ENCODE data around the gene IRX3. TPM values are rescaled to one million over a fixed set of nuclear protein-coding genes. Genes with fewer than 3 reads are reported as not detected.

Gene IRX3
- total and polyA plus RNA-seq, 9 donors: 0.47 to 18.6 (median 1.8) TPM

GRCh38 chr16:54287131-54288029 lies 793 bp upstream of the IRX3 start:
- Histone ChIP-seq H3K4me3 (peak overlapping the region; percentile 47), H3K4me1 (ENCODE audit: insufficient read depth) (peaks cover 1% of the 10 kb centered on the region), H3K36me3 (no peaks in the 10 kb centered on the region), H3K27ac (no peak overlapping the region), H3K9me3 (no peaks in the 10 kb centered on the region), H3K27me3 (peaks cover 3% of the 10 kb centered on the region)
- intact Hi-C loops (cut with DNase I): loop anchor here in 1 of 4 donors (10.0 kb wide), 1 partner anchor 647 kb away; the partner anchor contains the start of gene IRX5
- TF ChIP-seq POLR2A (IDR thresholded peaks at IDR 0.05): no peak
- no peak for TF ChIP-seq EP300 (IDR thresholded peaks at IDR 0.05)
- no peak for TF ChIP-seq CTCF (IDR thresholded peaks at IDR 0.05)
- 3 to 5% (median 4%) methylated on average over 58 to 61 of the region's 61 CpGs for WGBS, 3 donors
- DNase-seq: peak in 2 of 5 donors; percentile 24 to 33

- H3K4me3 ChIP-seq: peak overlapping the region; percentile 47
- intact Hi-C loops (cut with DNase I): loop anchor here in 1 of 4 donors (10.0 kb wide), 1 partner anchor 649 kb away; the partner anchor contains the start of gene IRX5
- H3K9me3 ChIP-seq: no peaks in the 10 kb centered on the region
- peaks cover 3% of the 10 kb centered on the region for H3K27me3 ChIP-seq
- no peak for DNase-seq
- no peak for TF ChIP-seq CTCF (IDR thresholded peaks at IDR 0.05)
- TF ChIP-seq POLR2A (IDR thresholded peaks at IDR 0.05): no peak
- no peak for TF ChIP-seq EP300 (IDR thresholded peaks at IDR 0.05)
- no peaks in the 10 kb centered on the region for H3K36me3 ChIP-seq
- H3K4me1 ChIP-seq (ENCODE audit: insufficient read depth): peaks cover 1% of the 10 kb centered on the region
- 0 to 1% (median 0%) methylated on average over 23 to 43 of the region's 43 CpGs for WGBS, 3 donors
- H3K27ac ChIP-seq: peak overlapping the region in 1 of 2 donors; percentile 21
Measured at GRCh38 chr16:54286090-54286365, 559 bp downstream of the IRX3 start.

GRCh38 chr16:54285414-54286089 lies 1.0 kb downstream of the IRX3 start:
- Histone ChIP-seq H3K4me1 (ENCODE audit: insufficient read depth) (peaks cover 1% of the 10 kb centered on the region), H3K27ac (peak overlapping the region in 1 of 2 donors; percentile 21), H3K36me3 (no peaks in the 10 kb centered on the region), H3K9me3 (no peaks in the 10 kb centered on the region), H3K4me3 (peak overlapping the region; percentile 47), H3K27me3 (peaks cover 3% of the 10 kb centered on the region)
- DNase-seq: peak in 1 of 5 donors; percentile 32
- intact Hi-C loops (cut with DNase I): loop anchor here in 1 of 4 donors (10.0 kb wide), 1 partner anchor 649 kb away; the partner anchor contains the start of gene IRX5
- TF ChIP-seq EP300 (IDR thresholded peaks at IDR 0.05): no peak
- no peak for TF ChIP-seq CTCF (IDR thresholded peaks at IDR 0.05)
- TF ChIP-seq POLR2A (IDR thresholded peaks at IDR 0.05): no peak
- WGBS, 3 donors: 1% methylated on average over 52 to 77 of the region's 77 CpGs

- Histone ChIP-seq H3K36me3 (no peaks in the 10 kb centered on the region), H3K27me3 (peaks cover 3% of the 10 kb centered on the region), H3K9me3 (no peaks in the 10 kb centered on the region), H3K4me1 (ENCODE audit: insufficient read depth) (peaks cover 1% of the 10 kb centered on the region), H3K27ac (no peak overlapping the region), H3K4me3 (peak overlapping the region; percentile 9)
- TF ChIP-seq POLR2A (IDR thresholded peaks at IDR 0.05) (no peak), EP300 (IDR thresholded peaks at IDR 0.05) (no peak)
- intact Hi-C loops (cut with DNase I): loop anchor here in 1 of 4 donors (10.0 kb wide), 1 partner anchor 650 kb away; the partner anchor contains the start of gene IRX5
- WGBS, 3 donors: 4 to 5% (median 4%) methylated on average over 39 to 42 of the region's 42 CpGs
- DNase-seq: peak in 1 of 5 donors; percentile 22
Measured at GRCh38 chr16:54284931-54285413, 1.6 kb downstream of the IRX3 start.

Data from ovary (tissue), 9 donors.